Endodermal cell (in vitro differentiated cells): ENCODE data around the gene PPP2CA. TPM values are rescaled to one million over a fixed set of nuclear protein-coding genes. Genes with fewer than 3 reads are reported as not detected.

Experiments
- DNase-seq: peaks from one replicate; pipeline ENCODE4 v3.0.0-alpha.2; 2017
- H3K27ac ChIP-seq: 2 replicates; pipeline ENCODE4 v1.5.1; 2013; ENCODE audit warnings: mild to moderate bottlenecking, low read depth, low read length, moderate library complexity
- H3K27me3 ChIP-seq: 2 replicates; pipeline ENCODE4 v1.6.1; 2013; ENCODE audit warnings: mild to moderate bottlenecking, low read length, moderate library complexity; ENCODE audit not compliant: insufficient read depth, control insufficient read depth, poor library complexity, severe bottlenecking
- H3K36me3 ChIP-seq: 2 replicates; pipeline ENCODE4 v1.7.0; 2013; ENCODE audit warnings: mild to moderate bottlenecking, low read length, moderate library complexity; ENCODE audit not compliant: control insufficient read depth, insufficient read depth
- H3K4me1 ChIP-seq: one replicate; pipeline ENCODE4 v1.7.0; 2013; ENCODE audit warnings: low read length; ENCODE audit not compliant: control insufficient read depth, insufficient read depth
- H3K4me3 ChIP-seq: 2 replicates; pipeline ENCODE4 v1.5.1; 2013; ENCODE audit warnings: mild to moderate bottlenecking, low read length, moderate library complexity
- H3K9ac ChIP-seq: 2 replicates; pipeline ENCODE4 v1.6.1; 2013; ENCODE audit warnings: mild to moderate bottlenecking, low read length, moderate library complexity; ENCODE audit not compliant: poor library complexity, severe bottlenecking; ENCODE audit errors: extremely low read depth
- H3K9me3 ChIP-seq: 2 replicates; pipeline ENCODE4 v1.6.1; 2013; ENCODE audit warnings: mild to moderate bottlenecking, low read length, moderate library complexity; ENCODE audit not compliant: control insufficient read depth
- H3K27ac Mint-ChIP-seq: 2 replicates; pipeline ENCODE4 v1.8.0; 2020; ENCODE audit warnings: mixed read lengths
- H3K27me3 Mint-ChIP-seq: 2 replicates; pipeline ENCODE4 v1.8.0; 2021; ENCODE audit warnings: mild to moderate bottlenecking, mixed read lengths; ENCODE audit not compliant: insufficient read depth
- H3K36me3 Mint-ChIP-seq: 2 replicates; pipeline ENCODE4 v1.8.0; 2020; ENCODE audit warnings: low read depth, mixed read lengths
- H3K4me1 Mint-ChIP-seq: 2 replicates; pipeline ENCODE4 v1.8.0; 2020; ENCODE audit warnings: mixed read lengths
- H3K4me3 Mint-ChIP-seq: 2 replicates; pipeline ENCODE4 v1.8.0; 2020; ENCODE audit warnings: mild to moderate bottlenecking, moderate library complexity, mixed read lengths
- H3K9me3 Mint-ChIP-seq: 2 replicates; pipeline ENCODE4 v1.8.0; 2020; ENCODE audit warnings: mild to moderate bottlenecking, mixed read lengths
- CTCF ChIP-seq: fragments of 200-600 bp; sonication (generic); conservative IDR thresholded peaks from 2 replicates; pipeline ENCODE4 v1.5.0; 2021; ENCODE audit warnings: antibody characterized with exemption, mild to moderate bottlenecking
- WGBS, 2 experiments: methylation state at CpG; one replicate each; pipeline versions ENCODE4 v1.1.5 to v1.1.7; 2013; ENCODE audit warnings: missing lambda C conversion rate in 2 of 2, mixed read lengths in 1 of 2; ENCODE audit not compliant: insufficient coverage in 1 of 2, insufficient read length in 1 of 2; 5-methylcytosine and 5-hydroxymethylcytosine counted together
- total RNA-seq, 2 donors: library from RNA; stranded (reverse); fragmentation: NEBNext Ultra II Directional in 1 of 2; extraction: Animal tissue kit (Norgen Biotek cat#: 25700) in 1 of 2; gene quantifications; 2 replicates in 1 of 2; 3 replicates in 1 of 2; pipeline ENCODE4 v1.2.1, GENCODE V29; 2021

The PPP2CA gene
- total RNA-seq, 2 donors from 2014 or later, result 174 to 185 TPM

GRCh38 chr5:134268919-134269318 is 43.0 kb upstream of the PPP2CA start:
- H3K9ac ChIP-seq, result no peak overlapping the region
- H3K36me3 Mint-ChIP-seq, result no peaks in the 10 kb centered on the region
- H3K27me3 Mint-ChIP-seq, result peaks cover 21% of the 10 kb centered on the region
- H3K9me3 Mint-ChIP-seq, result peaks cover 25% of the 10 kb centered on the region
- no peak for TF ChIP-seq CTCF
- no peak overlapping the region for H3K27ac Mint-ChIP-seq
- 90 to 96% methylated on average over 4 of the region's 4 CpGs for WGBS, 2 experiments
- H3K27ac ChIP-seq, result no peak overlapping the region
- H3K9me3 ChIP-seq, result peaks cover 26% of the 10 kb centered on the region
- no peaks in the 10 kb centered on the region for H3K4me1 Mint-ChIP-seq
- H3K4me3 Mint-ChIP-seq, result no peak overlapping the region
- no peaks in the 10 kb centered on the region for H3K36me3 ChIP-seq
- no peak for DNase-seq
- H3K4me1 ChIP-seq, result no peaks in the 10 kb centered on the region
- H3K4me3 ChIP-seq, result no peak overlapping the region
- H3K27me3 ChIP-seq, result peaks cover 28% of the 10 kb centered on the region

DNA sequence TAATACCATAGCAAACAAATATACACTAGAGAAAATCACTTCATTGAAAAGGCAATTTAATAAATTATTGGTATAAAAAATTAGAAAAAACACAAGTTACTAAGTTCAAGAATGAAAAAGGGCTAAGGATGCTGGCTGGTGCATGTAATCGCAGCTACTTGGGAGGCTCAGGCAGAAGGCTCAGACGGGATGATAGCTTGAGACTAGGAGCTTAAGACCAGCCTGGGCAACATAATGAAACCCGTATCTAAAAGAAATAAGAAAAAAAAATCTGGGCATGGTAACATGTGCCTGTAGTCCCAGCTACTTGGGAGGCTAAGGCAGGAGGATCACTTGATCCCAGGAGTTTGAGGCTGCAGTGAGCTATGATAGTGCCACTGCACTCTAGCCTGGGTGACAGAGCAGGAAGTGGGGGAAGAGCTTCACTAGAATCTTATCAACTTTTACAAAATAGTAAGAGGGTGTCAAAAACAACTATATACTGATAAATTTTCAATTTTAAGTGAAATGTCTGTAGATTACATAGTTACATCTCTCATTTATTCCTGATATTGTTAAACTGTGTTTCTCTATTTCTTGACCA is 42.2 kb upstream of the PPP2CA start:
- peaks cover 34% of the 10 kb centered on the region for H3K9me3 ChIP-seq
- 81 to 90% methylated on average over 3 of the region's 3 CpGs for WGBS, 2 experiments
- H3K27me3 Mint-ChIP-seq, result peaks cover 14% of the 10 kb centered on the region
- no peak overlapping the region for H3K27ac Mint-ChIP-seq
- TF ChIP-seq CTCF, result no peak
- no peak overlapping the region for H3K27ac ChIP-seq
- no peaks in the 10 kb centered on the region for H3K4me1 Mint-ChIP-seq
- H3K4me1 ChIP-seq, result no peaks in the 10 kb centered on the region
- peaks cover 34% of the 10 kb centered on the region for H3K9me3 Mint-ChIP-seq
- no peak overlapping the region for H3K4me3 Mint-ChIP-seq
- no peak overlapping the region for H3K9ac ChIP-seq
- H3K4me3 ChIP-seq, result no peak overlapping the region
- DNase-seq, result no peak
- H3K36me3 ChIP-seq, result no peaks in the 10 kb centered on the region
- peaks cover 3% of the 10 kb centered on the region for H3K36me3 Mint-ChIP-seq
- H3K27me3 ChIP-seq, result peaks cover 20% of the 10 kb centered on the region

GRCh38 chr5:134267366-134268018 is 41.6 kb upstream of the PPP2CA start:
- Histone ChIP-seq H3K4me1 (no peaks in the 10 kb centered on the region), H3K27me3 (peaks cover 14% of the 10 kb centered on the region), H3K36me3 (no peaks in the 10 kb centered on the region), H3K9me3 (peaks cover 38% of the 10 kb centered on the region), H3K4me3 (no peak overlapping the region), H3K27ac (no peak overlapping the region), H3K9ac (no peak overlapping the region)
- no peak for DNase-seq
- Mint-ChIP-seq H3K27ac (no peak overlapping the region), H3K36me3 (peaks cover 7% of the 10 kb centered on the region), H3K4me1 (no peaks in the 10 kb centered on the region), H3K9me3 (peaks cover 40% of the 10 kb centered on the region), H3K4me3 (no peak overlapping the region), H3K27me3 (peaks cover 8% of the 10 kb centered on the region)
- no peak for TF ChIP-seq CTCF
- WGBS, 2 experiments, result 85 to 96% methylated on average over 5 to 6 of the region's 7 CpGs
